Measurements from ENCODE around the gene EHMT1.

The EHMT1 gene

DNA sequence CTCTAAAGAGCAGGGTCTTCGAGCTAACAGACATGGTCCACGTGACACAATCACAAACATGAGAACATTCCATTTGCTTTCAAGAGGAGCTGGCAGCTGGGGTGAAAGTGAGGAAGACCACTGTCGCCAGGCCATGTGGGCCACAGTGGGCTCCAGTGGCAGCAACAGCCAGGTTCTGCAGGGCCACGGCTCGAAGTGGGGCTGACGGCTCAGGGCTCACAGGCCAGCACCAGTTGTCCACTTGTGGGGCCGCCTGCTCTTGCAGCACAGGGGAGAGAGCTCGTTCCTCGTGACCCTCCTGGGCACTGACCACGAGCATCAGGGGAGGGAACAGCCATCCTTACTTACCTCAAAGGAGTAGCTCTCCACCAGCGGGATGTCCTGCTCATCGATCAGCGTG lies 30.5 kb upstream of the EHMT1 start:
- no peak for DNase-seq
- Histone ChIP-seq H3K27me3 (replicated peaks) (no peaks in the 10 kb centered on the region), H3K4me3 (ENCODE audit: low read depth, low read length) (no peak overlapping the region), H3K27ac (no peak overlapping the region), H3K36me3 (replicated peaks) (peaks cover 28% of the 10 kb centered on the region)
- in situ Hi-C loops (cut with HindIII; ENCODE audit: low pct_ligation_motif_present, low sequenced_read_pairs), result no loop called here
- TF ChIP-seq, protein P1, sequence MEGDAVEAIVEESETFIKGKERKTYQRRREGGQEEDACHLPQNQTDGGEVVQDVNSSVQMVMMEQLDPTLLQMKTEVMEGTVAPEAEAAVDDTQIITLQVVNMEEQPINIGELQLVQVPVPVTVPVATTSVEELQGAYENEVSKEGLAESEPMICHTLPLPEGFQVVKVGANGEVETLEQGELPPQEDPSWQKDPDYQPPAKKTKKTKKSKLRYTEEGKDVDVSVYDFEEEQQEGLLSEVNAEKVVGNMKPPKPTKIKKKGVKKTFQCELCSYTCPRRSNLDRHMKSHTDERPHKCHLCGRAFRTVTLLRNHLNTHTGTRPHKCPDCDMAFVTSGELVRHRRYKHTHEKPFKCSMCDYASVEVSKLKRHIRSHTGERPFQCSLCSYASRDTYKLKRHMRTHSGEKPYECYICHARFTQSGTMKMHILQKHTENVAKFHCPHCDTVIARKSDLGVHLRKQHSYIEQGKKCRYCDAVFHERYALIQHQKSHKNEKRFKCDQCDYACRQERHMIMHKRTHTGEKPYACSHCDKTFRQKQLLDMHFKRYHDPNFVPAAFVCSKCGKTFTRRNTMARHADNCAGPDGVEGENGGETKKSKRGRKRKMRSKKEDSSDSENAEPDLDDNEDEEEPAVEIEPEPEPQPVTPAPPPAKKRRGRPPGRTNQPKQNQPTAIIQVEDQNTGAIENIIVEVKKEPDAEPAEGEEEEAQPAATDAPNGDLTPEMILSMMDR (IDR thresholded peaks at IDR 0.05; ENCODE audit: low read depth, low read length, missing control alignments), result no peak

DNA sequence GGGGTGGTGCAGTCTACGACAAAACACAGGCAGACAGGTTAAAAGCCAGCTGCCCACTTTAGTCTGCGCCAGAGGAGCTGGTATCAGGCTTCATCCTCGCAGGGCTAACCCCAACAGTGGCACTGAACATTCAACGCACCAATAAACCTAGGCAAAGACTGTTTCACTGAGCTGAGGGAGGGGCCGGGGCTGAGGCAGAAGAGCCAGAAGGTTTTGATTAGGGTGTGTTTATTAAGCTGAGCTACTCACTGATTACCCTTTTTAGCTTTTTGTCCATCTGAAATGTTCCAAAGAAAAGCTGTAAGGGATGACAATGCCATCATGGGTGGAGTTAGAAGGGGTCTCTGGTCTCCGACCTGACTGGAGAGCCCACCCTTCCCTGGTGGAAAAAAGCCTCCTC lies 29.9 kb upstream of the EHMT1 start:
- no peak for DNase-seq
- TF ChIP-seq, protein P1 (IDR thresholded peaks at IDR 0.05; ENCODE audit: low read depth, low read length, missing control alignments), result no peak
- Histone ChIP-seq H3K4me3 (ENCODE audit: low read depth, low read length) (peak overlapping the region; percentile 66), H3K27me3 (replicated peaks) (no peaks in the 10 kb centered on the region), H3K36me3 (replicated peaks) (peaks cover 25% of the 10 kb centered on the region), H3K27ac (no peak overlapping the region)
- in situ Hi-C loops (cut with HindIII; ENCODE audit: low pct_ligation_motif_present, low sequenced_read_pairs), result no loop called here

DNA sequence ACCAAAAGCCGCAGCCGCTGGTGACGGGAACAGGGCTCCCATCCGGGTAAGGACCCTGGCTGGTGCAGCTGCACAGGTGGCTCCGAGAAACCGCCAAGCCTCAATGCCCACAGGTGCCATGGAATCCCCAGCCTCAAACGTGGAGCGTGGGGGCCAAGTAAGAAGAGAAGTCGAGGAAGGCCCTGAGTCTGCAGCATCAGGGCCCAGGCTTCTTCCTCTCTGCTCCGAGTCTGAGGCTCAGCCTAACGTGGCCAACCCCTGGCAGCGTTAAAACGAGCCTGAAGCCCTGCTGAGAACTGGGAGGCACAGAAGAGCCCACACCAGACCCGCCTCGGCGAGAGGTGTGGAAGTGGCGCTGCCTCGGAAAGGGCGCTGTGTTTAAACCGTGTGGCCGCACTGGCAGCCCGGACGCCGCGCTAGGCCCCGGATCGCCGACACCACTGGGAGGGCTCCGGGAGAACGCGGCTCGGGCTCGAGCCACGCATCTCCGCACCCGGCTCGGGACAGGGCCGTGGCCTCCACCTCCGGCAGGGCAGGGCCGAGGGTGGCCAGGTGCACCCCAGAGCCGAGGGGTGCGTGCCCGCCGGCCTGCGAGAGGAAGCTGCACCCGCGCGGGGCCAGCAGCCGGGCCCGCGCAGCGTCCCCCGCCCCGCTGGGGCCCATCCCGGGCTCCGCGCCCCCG lies 29.2 kb upstream of the EHMT1 start:
- TF ChIP-seq, protein P1 (IDR thresholded peaks at IDR 0.05; ENCODE audit: low read depth, low read length, missing control alignments), result no peak
- peak overlapping the region; percentile 66 for H3K4me3 ChIP-seq (ENCODE audit: low read depth, low read length)
- H3K36me3 ChIP-seq (replicated peaks), result peaks cover 19% of the 10 kb centered on the region
- no peaks in the 10 kb centered on the region for H3K27me3 ChIP-seq (replicated peaks)
- H3K27ac ChIP-seq, result no peak overlapping the region
- no peak for DNase-seq
- in situ Hi-C loops (cut with HindIII; ENCODE audit: low pct_ligation_motif_present, low sequenced_read_pairs), result no loop called here

DNA sequence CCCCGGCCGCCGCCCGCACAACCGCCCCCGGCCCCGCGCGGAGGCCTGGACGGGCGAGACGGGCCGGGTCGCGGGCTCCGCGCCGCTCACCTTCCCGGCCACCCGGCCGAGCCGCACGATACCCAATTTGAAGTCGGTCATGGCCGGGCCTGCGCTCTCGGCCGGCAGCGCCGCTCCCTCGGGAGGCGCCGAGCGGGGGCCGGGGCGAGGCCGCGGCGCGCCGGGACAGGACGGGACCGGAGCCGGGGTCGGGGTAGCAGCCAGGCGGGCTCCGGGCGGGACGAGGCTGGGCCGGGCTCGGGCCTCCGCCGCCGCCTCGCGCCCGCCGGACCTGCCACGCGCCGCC lies 28.7 kb upstream of the EHMT1 start:
- peaks cover 19% of the 10 kb centered on the region for H3K36me3 ChIP-seq (replicated peaks)
- H3K27me3 ChIP-seq (replicated peaks), result no peaks in the 10 kb centered on the region
- TF ChIP-seq, protein P1 (IDR thresholded peaks at IDR 0.05; ENCODE audit: low read depth, low read length, missing control alignments), result no peak
- in situ Hi-C loops (cut with HindIII; ENCODE audit: low pct_ligation_motif_present, low sequenced_read_pairs), result no loop called here
- DNase-seq, result no peak
- no peak overlapping the region for H3K27ac ChIP-seq
- peak overlapping the region; percentile 66 for H3K4me3 ChIP-seq (ENCODE audit: low read depth, low read length)

DNA sequence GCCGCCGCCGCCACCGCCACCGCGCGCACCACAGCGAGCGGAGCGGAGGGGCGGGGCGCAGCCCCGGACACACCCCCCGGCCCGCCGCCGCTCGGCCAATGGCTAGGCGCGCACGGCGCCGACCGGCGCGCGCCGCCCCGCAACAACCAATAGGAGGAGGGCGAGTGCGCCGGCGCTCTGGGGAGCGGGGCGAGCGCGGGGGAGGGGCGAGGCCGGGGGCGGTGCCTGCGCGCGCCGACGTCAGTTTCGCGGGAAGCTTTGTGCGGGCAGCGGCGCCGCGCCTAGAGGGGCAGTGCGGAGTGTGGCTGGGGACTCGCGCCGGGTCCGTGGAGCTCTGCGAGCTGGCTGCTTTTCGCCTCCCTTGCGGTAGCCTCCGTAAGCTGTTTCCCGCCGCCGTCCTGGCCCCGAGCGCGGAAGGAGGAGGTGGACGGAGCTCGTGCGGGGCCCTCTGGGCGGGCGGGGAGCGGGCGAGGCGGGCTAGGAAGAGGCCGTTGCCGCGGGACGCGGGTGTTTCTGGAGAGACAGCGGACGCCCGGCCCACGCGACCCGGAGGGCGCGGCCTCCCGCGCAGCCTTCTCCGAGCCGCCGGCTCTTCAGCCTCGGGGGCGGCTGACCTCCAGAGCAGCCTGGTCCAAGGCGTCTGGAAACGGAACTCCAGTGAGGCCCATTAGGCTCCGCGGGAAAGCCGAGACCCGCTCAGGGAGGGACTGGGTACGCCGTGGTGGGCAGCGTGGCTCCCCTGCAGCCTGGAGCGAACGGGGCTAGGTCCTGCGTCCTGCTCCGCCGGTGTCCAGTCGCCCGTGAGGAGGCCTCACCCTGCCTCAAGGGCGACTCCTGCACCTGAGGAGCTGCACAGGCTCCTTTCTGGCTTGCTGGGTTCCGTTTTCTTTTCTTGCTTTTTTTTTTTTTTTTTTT lies 28.1 kb upstream of the EHMT1 start, which contains the start of gene ZMYND19:
Gene ZMYND19, minus strand, starts transcription at position 44 of the 915 bp plus-strand sequence. CDS start 249 bp downstream, outside the sequence.
- Histone ChIP-seq H3K36me3 (replicated peaks) (peaks cover 16% of the 10 kb centered on the region), H3K4me3 (ENCODE audit: low read depth, low read length) (peak within 1 kb of the TSS; percentile 75), H3K27me3 (replicated peaks) (no peaks in the 10 kb centered on the region), H3K27ac (no peak within 1 kb of the TSS)
- TF ChIP-seq, protein P1 (IDR thresholded peaks at IDR 0.05; ENCODE audit: low read depth, low read length, missing control alignments), result no peak
- in situ Hi-C loops (cut with HindIII; ENCODE audit: low pct_ligation_motif_present, low sequenced_read_pairs), result no loop called here
- DNase-seq, result peak; percentile 56

Data from brain microvascular endothelial cell (primary cell).